A673 (cell line): ENCODE results near the gene CPN1. TPM values are rescaled to one million over a fixed set of nuclear protein-coding genes. Genes with fewer than 3 reads are reported as not detected.
"Not testable (repeated sequence)": the region's sequence is repeated elsewhere in the genome, so short reads cannot be mapped to it uniquely, and the experiment has no call there.

Source experiments
- BruUV-seq: library from RNA; stranded (reverse); fragments of 400-500 nt; replicated peaks from 2 replicates; lab custom pipeline; 2021; lab: Mats Ljungman, UMichigan
- CTCF ChIA-PET: fragments of 300-600 bp; sonication (Branson Sonifier 250); formaldehyde crosslinking; loops from one replicate; lab custom pipeline; 2022; ENCODE audit warnings: antibody characterized with exemption; lab: Charles Lee
- POLR2A ChIA-PET: fragments of 300-600 bp; sonication (Branson Sonifier 250); formaldehyde crosslinking; loops from one replicate; lab custom pipeline; 2022; ENCODE audit warnings: antibody characterized with exemption; ENCODE audit not compliant: low non-redundant PET; lab: Charles Lee
- DNase-seq: peaks from one replicate; pipeline ENCODE4 v3.0.0-alpha.2; 2015; ENCODE audit warnings: low spot score
- H3K27ac ChIP-seq: fragments of 200-600 bp; sonication (generic); 2 replicates; pipeline ENCODE4 v1.5.1; 2016; ENCODE audit warnings: mixed run types, low read depth, mild to moderate bottlenecking, mixed read lengths, antibody characterized with exemption, low read length; ENCODE audit not compliant: poor library complexity, severe bottlenecking
- H3K27me3 ChIP-seq: fragments of 200-600 bp; sonication (generic); replicated peaks from 2 replicates; pipeline ENCODE4 v1.6.1; 2017; ENCODE audit warnings: mixed run types, low read depth, mild to moderate bottlenecking, mixed read lengths, antibody characterized with exemption, low read length; ENCODE audit not compliant: insufficient read depth, poor library complexity
- H3K36me3 ChIP-seq: fragments of 200-600 bp; sonication (generic); 2 replicates; pipeline ENCODE4 v1.6.1; 2016; ENCODE audit warnings: mixed run types, mild to moderate bottlenecking, mixed read lengths, antibody characterized with exemption, low read length; ENCODE audit not compliant: insufficient read depth, poor library complexity, severe bottlenecking
- H3K4me1 ChIP-seq: fragments of 200-600 bp; sonication (generic); 2 replicates; pipeline ENCODE4 v1.6.1; 2017; ENCODE audit warnings: mixed run types, mild to moderate bottlenecking, mixed read lengths, antibody characterized with exemption, low read length; ENCODE audit not compliant: insufficient read depth, poor library complexity, severe bottlenecking
- H3K4me3 ChIP-seq: fragments of 200-600 bp; sonication (generic); 2 replicates; pipeline ENCODE4 v1.5.1; 2016; ENCODE audit warnings: low read depth, mixed run types, mild to moderate bottlenecking, mixed read lengths, low read length; ENCODE audit not compliant: poor library complexity, severe bottlenecking
- H3K9me3 ChIP-seq: fragments of 200-600 bp; sonication (generic); 2 replicates; pipeline ENCODE4 v1.6.1; 2016; ENCODE audit warnings: mixed run types, low read depth, mild to moderate bottlenecking, mixed read lengths, antibody characterized with exemption, low read length; ENCODE audit not compliant: poor library complexity, severe bottlenecking
- CTCF ChIP-seq: fragments of 300-800, 200-600 bp; sonication (generic); conservative IDR thresholded peaks from 2 replicates; pipeline ENCODE4 v1.5.1; 2017; ENCODE audit warnings: low read depth, mild to moderate bottlenecking, antibody characterized with exemption, low read length, moderate library complexity, mixed read lengths
- EZH2 ChIP-seq: fragments of 200-600 bp; sonication (generic); IDR thresholded peaks from 2 replicates; pipeline ENCODE4 v1.6.1; 2017; ENCODE audit warnings: borderline replicate concordance, low read depth, mild to moderate bottlenecking, mixed read lengths, antibody characterized with exemption, low read length; ENCODE audit not compliant: poor library complexity, severe bottlenecking
- intact Hi-C: fragments of 100-400 bp; cut with micrococcal nuclease; formaldehyde crosslinking; loops from one replicate; pipeline ENCODE4 v1.10.0; 2022; ENCODE audit not compliant: unreplicated experiment
- total RNA-seq: library from RNA; stranded (reverse); gene quantifications from 2 replicates; pipeline ENCODE4 v1.2.3, GENCODE V29; 2021

CPN1 gene
- total RNA-seq, 1 experiment from 2014 or later = not detected

DNA sequence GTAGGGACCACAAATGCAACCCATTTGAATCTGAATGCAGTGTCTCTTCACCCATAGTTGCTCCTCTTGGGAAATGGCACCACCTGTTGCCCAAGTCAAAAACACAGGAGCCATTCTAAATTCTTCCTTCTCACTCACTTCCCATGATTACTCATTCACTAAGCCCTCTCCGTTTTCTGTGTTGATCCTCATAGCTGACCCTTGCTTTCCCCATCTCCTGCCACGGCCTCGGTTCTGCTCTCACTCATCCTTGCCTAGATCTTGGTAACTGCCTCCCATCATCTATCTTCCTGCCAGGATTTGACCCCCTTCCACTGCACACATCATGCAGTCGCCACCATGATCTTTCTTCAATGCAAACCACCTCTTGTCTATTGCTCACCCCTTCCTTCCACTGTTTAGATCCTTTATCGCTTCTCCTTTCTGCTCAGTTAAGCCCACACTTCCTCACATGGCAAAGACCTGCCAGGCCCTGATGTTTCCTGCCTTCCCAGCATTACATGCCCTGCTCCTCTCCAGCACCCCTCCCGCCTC is 19.0 kb upstream of the CPN1 start:
- Histone ChIP-seq H3K4me3 (no peak overlapping the region), H3K4me1 (no peaks in the 10 kb centered on the region), H3K36me3 (no peaks in the 10 kb centered on the region), H3K9me3 (no peaks in the 10 kb centered on the region), H3K27ac (no peak overlapping the region), H3K27me3 (no peaks in the 10 kb centered on the region)
- intact Hi-C loops = no loop called here
- TF ChIP-seq CTCF (peak; percentile 43), EZH2 (no peak)
- ChIA-PET POLR2A (no interaction called here), CTCF (interaction anchor here (1.3 kb wide), 1 partner anchor 255 kb away, joined by 4 read pairs; no protein-coding TSS in a partner anchor)
- DNase-seq = peak; percentile 38
- BruUV-seq = no TSS peak

- DNase-seq = no peak
- Histone ChIP-seq H3K4me1 (no peaks in the 10 kb centered on the region), H3K4me3 (no peak overlapping the region), H3K27me3 (no peaks in the 10 kb centered on the region), H3K36me3 (no peaks in the 10 kb centered on the region), H3K27ac (no peak overlapping the region), H3K9me3 (no peaks in the 10 kb centered on the region)
- ChIA-PET CTCF (no interaction called here), POLR2A (no interaction called here)
- no TSS peak for BruUV-seq
- no peak for TF ChIP-seq CTCF
- no peak for TF ChIP-seq EZH2
- intact Hi-C loops = no loop called here
Observed at GRCh38 chr10:100089241-100089640, 7.6 kb upstream of the CPN1 start.

- H3K36me3 ChIP-seq, H3K9me3 ChIP-seq, H3K4me1 ChIP-seq, BruUV-seq, H3K27me3 ChIP-seq, H3K27ac ChIP-seq, intact Hi-C loops, CTCF ChIA-PET, POLR2A ChIA-PET, DNase-seq, H3K4me3 ChIP-seq: not testable (repeated sequence)
Observed at GRCh38 chr10:100086708-100087107, 5.0 kb upstream of the CPN1 start.

- BruUV-seq = no TSS peak
- no peak for DNase-seq
- Histone ChIP-seq H3K27me3 (no peaks in the 10 kb centered on the region), H3K4me1 (no peaks in the 10 kb centered on the region), H3K9me3 (no peaks in the 10 kb centered on the region), H3K36me3 (no peaks in the 10 kb centered on the region), H3K27ac (no peak overlapping the region), H3K4me3 (no peak overlapping the region)
- CTCF ChIA-PET = no interaction called here
- intact Hi-C loops = no loop called here
- POLR2A ChIA-PET = no interaction called here
- TF ChIP-seq EZH2 (no peak), CTCF (no peak)
Observed at GRCh38 chr10:100085596-100085995, 3.9 kb upstream of the CPN1 start.
